GM12878 (cell line): ENCODE results near the gene CARHSP1. TPM values are rescaled to one million over a fixed set of nuclear protein-coding genes. Genes with fewer than 3 reads are reported as not detected.

ENCODE experiments used
- ATF2 ChIP-seq: IDR thresholded peaks from 2 replicates; pipeline ENCODE4 v1.6.1; 2012; ENCODE audit warnings: low read length, inconsistent platforms
- CTCF ChIP-seq, 3 experiments: IDR thresholded peaks in 2 of 3; conservative IDR thresholded peaks in 1 of 3; 2 replicates each; pipeline ENCODE4 v1.5.1; 2011; ENCODE audit warnings: low read depth in 3 of 3, low read length in 3 of 3, mild to moderate bottlenecking in 3 of 3, control low read depth in 2 of 3, moderate library complexity in 2 of 3, inconsistent platforms in 1 of 3, mixed read lengths in 1 of 3; ENCODE audit not compliant: control insufficient read depth in 2 of 3, insufficient read depth in 1 of 3; ENCODE audit errors: extremely low read depth in 1 of 3
- CUX1 ChIP-seq: IDR thresholded peaks from 2 replicates; pipeline ENCODE4 v1.6.1; 2012; ENCODE audit warnings: improper control_type of control experiment, low read depth, low read length; ENCODE audit not compliant: insufficient replicate concordance
- EED ChIP-seq: sonication (generic); IDR thresholded peaks from 2 replicates; pipeline ENCODE4 v1.6.1; 2016; ENCODE audit warnings: antibody characterized with exemption, low read depth
- EP300 ChIP-seq, 2 experiments: fragments of 150-350 bp in 1 of 2; IDR thresholded peaks; 2 replicates each; pipeline ENCODE4 v1.6.1; 2011 to 2012; ENCODE audit warnings: low read depth in 2 of 2, low read length in 2 of 2, borderline replicate concordance in 1 of 2, improper control_type of control experiment in 1 of 2, inconsistent platforms in 1 of 2; ENCODE audit not compliant: control insufficient read depth in 1 of 2
- ETV6 ChIP-seq, 2 experiments: fragments of 450-650 bp in 1 of 2; IDR thresholded peaks in 1 of 2; conservative IDR thresholded peaks in 1 of 2; 2 replicates each; pipeline ENCODE4 v1.6.1; 2014; ENCODE audit warnings: antibody characterized with exemption in 1 of 2, borderline replicate concordance in 1 of 2, low read depth in 1 of 2, mild to moderate bottlenecking in 1 of 2, moderate library complexity in 1 of 2
- IKZF2 ChIP-seq, 2 experiments: fragments of 450-650 bp; IDR thresholded peaks; 2 replicates each; pipeline ENCODE4 v1.6.1; 2017; ENCODE audit warnings: mild to moderate bottlenecking in 2 of 2, moderate library complexity in 2 of 2
- MTA2 ChIP-seq: fragments of 450-650 bp; IDR thresholded peaks from 2 replicates; pipeline ENCODE4 v1.6.1; 2016; ENCODE audit warnings: low read depth, mild to moderate bottlenecking, moderate library complexity
- RB1 ChIP-seq: fragments of 450-650 bp; formaldehyde crosslinking; IDR thresholded peaks from 2 replicates; pipeline ENCODE4 v1.6.1; 2017; ENCODE audit warnings: mild to moderate bottlenecking, borderline replicate concordance
- SMAD5 ChIP-seq: IDR thresholded peaks from 2 replicates; pipeline ENCODE4 v1.6.1; 2016; ENCODE audit warnings: antibody characterized with exemption, low read depth
- TAF1 ChIP-seq: IDR thresholded peaks from 2 replicates; pipeline ENCODE4 v1.6.1; 2011; ENCODE audit warnings: mild to moderate bottlenecking, low read depth, low read length, borderline replicate concordance
- ZBTB40 ChIP-seq: fragments of 450-650 bp; IDR thresholded peaks from 2 replicates; pipeline ENCODE4 v1.6.1; 2016; ENCODE audit warnings: mild to moderate bottlenecking, moderate library complexity, borderline replicate concordance
- ZNF384 ChIP-seq: IDR thresholded peaks from 2 replicates; pipeline ENCODE4 v1.6.1; 2012; ENCODE audit warnings: low read depth, mild to moderate bottlenecking, low read length, improper control_type of control experiment, borderline replicate concordance
- ZNF622 ChIP-seq: fragments of 450-650 bp; IDR thresholded peaks from 2 replicates; pipeline ENCODE4 v1.6.1; 2017; ENCODE audit warnings: mild to moderate bottlenecking, inconsistent platforms
- polyA plus RNA-seq, 11 experiments: library from polyadenylated mRNA; depleted of rRNA in 4 of 11; unstranded in 6 of 11; stranded (reverse) in 5 of 11; fragments of >200 nt; fragmentation: Nextera tagmentation in 4 of 11; fragmentation: Illumina TruSeq in 1 of 11; extraction: Ambion mirVana in 4 of 11; extraction: Trizol in 1 of 11; gene quantifications; 1 replicate in 1 of 11; 2 replicates in 10 of 11; pipeline versions ENCODE4 v1.2.1 to v1.2.3, GENCODE V29; 2011 to 2016; ENCODE audit warnings: inconsistent platforms in 2 of 11, missing spikeins in 2 of 11, low read depth in 1 of 11
- total RNA-seq, 4 experiments: library from RNA; depleted of rRNA in 3 of 4; stranded (reverse); fragments of >200 nt in 3 of 4; fragmentation: Illumina TruSeq in 1 of 4; extraction: Trizol in 1 of 4; gene quantifications; 2 replicates each; pipeline versions ENCODE4 v1.2.1 to v1.2.3, GENCODE V29; 2013 to 2021

The CARHSP1 gene
- total and polyA plus RNA-seq, 10 of the 15 experiments (the other 5 are each of a cell fraction or from before 2014, with no cell fraction given): 5.5 to 112 (median 67.0) TPM

GRCh38 chr16:8814095-8814806 is 54.6 kb downstream of the CARHSP1 start (continued):
- TF ChIP-seq EP300 (IDR thresholded peaks at IDR 0.05; ENCODE audit: borderline replicate concordance in 1 of 2, control insufficient read depth in 1 of 2, low read depth in 2 of 2, low read length in 2 of 2) (peak in 1 of 2 experiments; percentile 45; a peak in 2 of 4 replicates), TAF1 (no peak), CTCF (IDR thresholded peaks at IDR 0.05 in 2 of 3, conservative IDR thresholded peaks at IDR 0.05 in 1 of 3; ENCODE audit: control insufficient read depth in 2 of 3, extremely low read depth in 1 of 3, insufficient read depth in 1 of 3, low read depth in 3 of 3, low read length in 3 of 3) (no peak), ZNF384 (no peak), ETV6 (conservative IDR thresholded peaks at IDR 0.05 in 1 of 2, IDR thresholded peaks at IDR 0.05 in 1 of 2; ENCODE audit: borderline replicate concordance in 1 of 2, low read depth in 1 of 2) (no peak), MTA2 (peak; percentile 85), RB1 (no peak), SMAD5 (no peak), IKZF2 (IDR thresholded peaks at IDR 0.05) (no peak), ZBTB40 (peak; percentile 41; the same call in 1 of the 2 replicates), EED (no peak), ATF2 (no peak), CUX1 (no peak), ZNF622 (no peak)
